WTC11 (cell line): Measurements from ENCODE around the gene IPO13. TPM values are rescaled to one million over a fixed set of nuclear protein-coding genes. Genes with fewer than 3 reads are reported as not detected.

Source experiments
- ATAC-seq: fragments of 200-7000 bp; cut with Tn5 transposase; 2 replicates; pipeline ENCODE4 v1.10.0; 2021; ENCODE audit warnings: mild to moderate bottlenecking, moderate library complexity
- CTCF ChIA-PET: fragments of 300-600 bp; sonication (Branson Sonifier 250); formaldehyde crosslinking; loops from one replicate; lab custom pipeline; 2021; ENCODE audit warnings: antibody characterized with exemption; lab: Charles Lee
- POLR2A ChIA-PET: fragments of 350-600 bp; sonication (Branson Sonifier 250); formaldehyde crosslinking; loops from one replicate; lab custom pipeline; 2021; ENCODE audit warnings: antibody characterized with exemption; lab: Charles Lee
- DNase-seq: peaks from one replicate; pipeline ENCODE4 v3.0.0; 2021; ENCODE audit warnings: low spot score
- H3K27ac Mint-ChIP-seq: 2 replicates; pipeline ENCODE4 v1.8.0; 2021; ENCODE audit warnings: mixed read lengths
- H3K27me3 Mint-ChIP-seq: 2 replicates; pipeline ENCODE4 v1.8.0; 2021; ENCODE audit warnings: low read depth, mild to moderate bottlenecking, moderate library complexity, mixed read lengths
- H3K36me3 Mint-ChIP-seq: 2 replicates; pipeline ENCODE4 v1.8.0; 2021; ENCODE audit warnings: mixed read lengths
- H3K4me1 Mint-ChIP-seq: 2 replicates; pipeline ENCODE4 v1.8.0; 2022; ENCODE audit warnings: mixed read lengths
- H3K4me3 Mint-ChIP-seq: 2 replicates; pipeline ENCODE4 v1.8.0; 2021; ENCODE audit warnings: mild to moderate bottlenecking, moderate library complexity, mixed read lengths
- H3K9me3 Mint-ChIP-seq: 2 replicates; pipeline ENCODE4 v1.8.0; 2021; ENCODE audit warnings: mixed read lengths
- AR ChIP-seq: fragments of 250-450 bp; sonication (Bioruptor Pico); IDR thresholded peaks from 2 replicates; pipeline ENCODE4 v1.9.0; 2021; ENCODE audit warnings: mild to moderate bottlenecking
- ATF2 ChIP-seq: sonication (generic); formaldehyde crosslinking; IDR thresholded peaks from 2 replicates; pipeline ENCODE4 v1.8.1; 2022; ENCODE audit warnings: low read depth, missing genetic modification reagents, borderline replicate concordance
- CDX4 ChIP-seq: fragments of 250-450 bp; sonication (Bioruptor Pico); IDR thresholded peaks from 2 replicates; pipeline ENCODE4 v1.9.0; 2021; ENCODE audit warnings: moderate library complexity, mild to moderate bottlenecking, inconsistent platforms, borderline replicate concordance
- ESRRA ChIP-seq: sonication (generic); formaldehyde crosslinking; IDR thresholded peaks from 2 replicates; pipeline ENCODE4 v1.8.1; 2022; ENCODE audit warnings: mild to moderate bottlenecking, missing genetic modification reagents, borderline replicate concordance
- ETV6 ChIP-seq: sonication (generic); formaldehyde crosslinking; IDR thresholded peaks from 2 replicates; pipeline ENCODE4 v1.8.1; 2022; ENCODE audit warnings: mild to moderate bottlenecking, missing genetic modification reagents
- GABPB1 ChIP-seq: sonication (generic); formaldehyde crosslinking; IDR thresholded peaks from 2 replicates; pipeline ENCODE4 v1.8.1; 2023; ENCODE audit warnings: mild to moderate bottlenecking, missing genetic modification reagents
- HMGA2 ChIP-seq: fragments of 250-450 bp; sonication (Bioruptor Pico); IDR thresholded peaks from 2 replicates; pipeline ENCODE4 v1.4.0; 2021; ENCODE audit warnings: mild to moderate bottlenecking, moderate library complexity
- JAZF1 ChIP-seq: fragments of 250-450 bp; sonication (Bioruptor Pico); IDR thresholded peaks from 2 replicates; pipeline ENCODE4 v1.9.0; 2021; ENCODE audit warnings: moderate library complexity, mild to moderate bottlenecking, inconsistent platforms
- NR3C1 ChIP-seq: sonication (generic); formaldehyde crosslinking; conservative IDR thresholded peaks from 2 replicates; pipeline ENCODE4 v1.8.1; 2023; ENCODE audit warnings: low read depth, mild to moderate bottlenecking, missing genetic modification reagents
- PRRX2 ChIP-seq: fragments of 250-450 bp; sonication (Bioruptor Pico); IDR thresholded peaks from 2 replicates; pipeline ENCODE4 v1.8.0; 2021; ENCODE audit warnings: mild to moderate bottlenecking
- RELA ChIP-seq: sonication (generic); formaldehyde crosslinking; IDR thresholded peaks from 2 replicates; pipeline ENCODE4 v1.8.1; 2022; ENCODE audit warnings: missing genetic modification reagents, mild to moderate bottlenecking, borderline replicate concordance
- TEAD1 ChIP-seq: sonication (generic); formaldehyde crosslinking; IDR thresholded peaks from 2 replicates; pipeline ENCODE4 v1.8.0; 2022; ENCODE audit warnings: mild to moderate bottlenecking, missing genetic modification reagents
- USF1 ChIP-seq: sonication (generic); formaldehyde crosslinking; IDR thresholded peaks from 2 replicates; pipeline ENCODE4 v1.8.0; 2022; ENCODE audit warnings: mild to moderate bottlenecking, missing genetic modification reagents
- USF2 ChIP-seq: sonication (generic); formaldehyde crosslinking; IDR thresholded peaks from 2 replicates; pipeline ENCODE4 v1.8.1; 2023; ENCODE audit warnings: mild to moderate bottlenecking, missing genetic modification reagents, moderate library complexity
- ZBTB21 ChIP-seq: sonication (generic); formaldehyde crosslinking; IDR thresholded peaks from 2 replicates; pipeline ENCODE4 v1.8.1; 2023; ENCODE audit warnings: mild to moderate bottlenecking, missing genetic modification reagents, borderline replicate concordance
- ZBTB43 ChIP-seq: sonication (generic); formaldehyde crosslinking; IDR thresholded peaks from 2 replicates; pipeline ENCODE4 v1.8.1; 2023; ENCODE audit warnings: mild to moderate bottlenecking, missing genetic modification reagents
- ZNF232 ChIP-seq: sonication (generic); formaldehyde crosslinking; IDR thresholded peaks from 2 replicates; pipeline ENCODE4 v1.8.0; 2022; ENCODE audit warnings: mild to moderate bottlenecking, missing genetic modification reagents
- ZNF317 ChIP-seq: sonication (generic); formaldehyde crosslinking; IDR thresholded peaks from 2 replicates; pipeline ENCODE4 v1.8.1; 2023; ENCODE audit warnings: low read depth, mild to moderate bottlenecking, moderate library complexity, missing genetic modification reagents, borderline replicate concordance
- total RNA-seq: library from RNA; stranded (reverse); gene quantifications from 3 replicates; pipeline ENCODE4 v1.2.3, GENCODE V29; 2021
- TF ChIP-seq, protein P1 (sequence below): sonication (generic); formaldehyde crosslinking; IDR thresholded peaks from 2 replicates; pipeline ENCODE4 v1.8.0; 2022; ENCODE audit warnings: missing genetic modification reagents
- TF ChIP-seq, protein P2 (sequence below): sonication (generic); formaldehyde crosslinking; IDR thresholded peaks from 2 replicates; pipeline ENCODE4 v1.8.0; 2023; ENCODE audit warnings: missing genetic modification reagents
- TF ChIP-seq, protein P3 (sequence below): sonication (generic); formaldehyde crosslinking; IDR thresholded peaks from 2 replicates; pipeline ENCODE4 v1.8.1; 2023; ENCODE audit warnings: mild to moderate bottlenecking, missing genetic modification reagents, moderate library complexity
- TF ChIP-seq, protein P4 (sequence below): sonication (generic); formaldehyde crosslinking; IDR thresholded peaks from 2 replicates; pipeline ENCODE4 v1.8.0; 2022; ENCODE audit warnings: mild to moderate bottlenecking, missing genetic modification reagents

IPO13 gene
- total RNA-seq, 1 experiment from 2014 or later = 24.2 TPM

GRCh38 chr1:43991476-43992231 is 44.9 kb downstream of the IPO13 start, which contains the start of gene CCDC24:
TSS of gene CCDC24 (plus strand) at chr1:43991599. CDS start at chr1:43991879, 280 bp downstream.
- peak; percentile 70 for ATAC-seq
- no peaks in the 10 kb centered on the region for H3K9me3 Mint-ChIP-seq
- H3K27ac Mint-ChIP-seq = peak within 1 kb of the TSS; percentile 93
- CTCF ChIA-PET = interaction anchor here (0.8 to 9.8 kb wide), 16 partner anchors 8 to 441 kb away, joined by 3 to 87 read pairs (median 4); partner anchors contain the start of gene DPH2
- DNase-seq = peak; percentile 82
- H3K4me1 Mint-ChIP-seq = peaks cover 22% of the 10 kb centered on the region
- peak within 1 kb of the TSS; percentile 86 for H3K4me3 Mint-ChIP-seq
- POLR2A ChIA-PET = interaction anchor here (0.6 to 3.0 kb wide), 7 partner anchors 17 to 422 kb away, joined by 3 to 13 read pairs (median 3); partner anchors contain the start of genes ATP6V0B and DPH2
- H3K27me3 Mint-ChIP-seq = peaks cover 18% of the 10 kb centered on the region
- H3K36me3 Mint-ChIP-seq = no peaks in the 10 kb centered on the region
- no peak for TF ChIP-seq ZBTB43
- TF ChIP-seq, protein P1, sequence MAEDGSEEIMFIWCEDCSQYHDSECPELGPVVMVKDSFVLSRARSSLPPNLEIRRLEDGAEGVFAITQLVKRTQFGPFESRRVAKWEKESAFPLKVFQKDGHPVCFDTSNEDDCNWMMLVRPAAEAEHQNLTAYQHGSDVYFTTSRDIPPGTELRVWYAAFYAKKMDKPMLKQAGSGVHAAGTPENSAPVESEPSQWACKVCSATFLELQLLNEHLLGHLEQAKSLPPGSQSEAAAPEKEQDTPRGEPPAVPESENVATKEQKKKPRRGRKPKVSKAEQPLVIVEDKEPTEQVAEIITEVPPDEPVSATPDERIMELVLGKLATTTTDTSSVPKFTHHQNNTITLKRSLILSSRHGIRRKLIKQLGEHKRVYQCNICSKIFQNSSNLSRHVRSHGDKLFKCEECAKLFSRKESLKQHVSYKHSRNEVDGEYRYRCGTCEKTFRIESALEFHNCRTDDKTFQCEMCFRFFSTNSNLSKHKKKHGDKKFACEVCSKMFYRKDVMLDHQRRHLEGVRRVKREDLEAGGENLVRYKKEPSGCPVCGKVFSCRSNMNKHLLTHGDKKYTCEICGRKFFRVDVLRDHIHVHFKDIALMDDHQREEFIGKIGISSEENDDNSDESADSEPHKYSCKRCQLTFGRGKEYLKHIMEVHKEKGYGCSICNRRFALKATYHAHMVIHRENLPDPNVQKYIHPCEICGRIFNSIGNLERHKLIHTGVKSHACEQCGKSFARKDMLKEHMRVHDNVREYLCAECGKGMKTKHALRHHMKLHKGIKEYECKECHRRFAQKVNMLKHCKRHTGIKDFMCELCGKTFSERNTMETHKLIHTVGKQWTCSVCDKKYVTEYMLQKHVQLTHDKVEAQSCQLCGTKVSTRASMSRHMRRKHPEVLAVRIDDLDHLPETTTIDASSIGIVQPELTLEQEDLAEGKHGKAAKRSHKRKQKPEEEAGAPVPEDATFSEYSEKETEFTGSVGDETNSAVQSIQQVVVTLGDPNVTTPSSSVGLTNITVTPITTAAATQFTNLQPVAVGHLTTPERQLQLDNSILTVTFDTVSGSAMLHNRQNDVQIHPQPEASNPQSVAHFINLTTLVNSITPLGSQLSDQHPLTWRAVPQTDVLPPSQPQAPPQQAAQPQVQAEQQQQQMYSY (CRISPR knock-in tag) = peak; percentile 64
- no peak for TF ChIP-seq HMGA2 (CRISPR knock-in tag)
- no peak for TF ChIP-seq TEAD1 (CRISPR knock-in tag)
- TF ChIP-seq ESRRA (CRISPR knock-in tag) = no peak
- 0 out of 2 replicates have a peak, but pooled peaks have one; percentile 50 for TF ChIP-seq ZNF232
- no peak for TF ChIP-seq ATF2 (CRISPR knock-in tag)
- TF ChIP-seq USF1 = peak; percentile 42; the same call in 1 of the 2 replicates
- TF ChIP-seq NR3C1 (CRISPR knock-in tag) = no peak
- TF ChIP-seq ZNF317 = no peak
- TF ChIP-seq GABPB1 (CRISPR knock-in tag) = peak; percentile 61
- TF ChIP-seq, protein P2, sequence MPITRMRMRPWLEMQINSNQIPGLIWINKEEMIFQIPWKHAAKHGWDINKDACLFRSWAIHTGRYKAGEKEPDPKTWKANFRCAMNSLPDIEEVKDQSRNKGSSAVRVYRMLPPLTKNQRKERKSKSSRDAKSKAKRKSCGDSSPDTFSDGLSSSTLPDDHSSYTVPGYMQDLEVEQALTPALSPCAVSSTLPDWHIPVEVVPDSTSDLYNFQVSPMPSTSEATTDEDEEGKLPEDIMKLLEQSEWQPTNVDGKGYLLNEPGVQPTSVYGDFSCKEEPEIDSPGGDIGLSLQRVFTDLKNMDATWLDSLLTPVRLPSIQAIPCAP = no peak
- TF ChIP-seq RELA (CRISPR knock-in tag) = no peak
- 0 out of 2 replicates have a peak, but pooled peaks have one; percentile 6 for TF ChIP-seq PRRX2 (CRISPR knock-in tag)
- TF ChIP-seq, protein P3, sequence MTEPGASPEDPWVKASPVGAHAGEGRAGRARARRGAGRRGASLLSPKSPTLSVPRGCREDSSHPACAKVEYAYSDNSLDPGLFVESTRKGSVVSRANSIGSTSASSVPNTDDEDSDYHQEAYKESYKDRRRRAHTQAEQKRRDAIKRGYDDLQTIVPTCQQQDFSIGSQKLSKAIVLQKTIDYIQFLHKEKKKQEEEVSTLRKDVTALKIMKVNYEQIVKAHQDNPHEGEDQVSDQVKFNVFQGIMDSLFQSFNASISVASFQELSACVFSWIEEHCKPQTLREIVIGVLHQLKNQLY (CRISPR knock-in tag) = 0 out of 2 replicates have a peak, but pooled peaks have one; percentile 24
- TF ChIP-seq ZBTB21 (CRISPR knock-in tag) = peak; percentile 79
- no peak for TF ChIP-seq JAZF1 (CRISPR knock-in tag)
- TF ChIP-seq, protein P4, sequence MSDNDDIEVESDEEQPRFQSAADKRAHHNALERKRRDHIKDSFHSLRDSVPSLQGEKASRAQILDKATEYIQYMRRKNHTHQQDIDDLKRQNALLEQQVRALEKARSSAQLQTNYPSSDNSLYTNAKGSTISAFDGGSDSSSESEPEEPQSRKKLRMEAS (CRISPR knock-in tag) = peak; percentile 61; the same call in 1 of the 2 replicates
- TF ChIP-seq ETV6 (CRISPR knock-in tag) = peak; percentile 36; the same call in 1 of the 2 replicates
- peak; percentile 42 for TF ChIP-seq USF2 (CRISPR knock-in tag)
- 0 out of 2 replicates have a peak, but pooled peaks have one; percentile 56 for TF ChIP-seq AR
- TF ChIP-seq CDX4 (CRISPR knock-in tag) = no peak
